A549 (cell line): ENCODE measurements around the gene NSD2. TPM values are rescaled to one million over a fixed set of nuclear protein-coding genes. Genes with fewer than 3 reads are reported as not detected.

Experiments used
- ATAC-seq, 2 experiments: fragments of 200-7000 bp in 1 of 2; fragments of >200 bp in 1 of 2; cut with Nextera tagmentation in 1 of 2; cut with Tn5 transposase in 1 of 2; 3 replicates each; pipeline versions ENCODE4 v1.8.0 to v1.9.1; 2018 to 2020; ENCODE audit warnings: mild to moderate bottlenecking in 1 of 2, moderate library complexity in 1 of 2
- CTCF ChIA-PET: fragments of 300-600 bp; sonication (Branson Sonifier 250); formaldehyde crosslinking; extraction: SDS; loops from one replicate; lab custom pipeline; 2021; ENCODE audit warnings: antibody characterized with exemption, inconsistent platforms; lab: Yijun Ruan, JAX
- POLR2A ChIA-PET: fragments of 350-600 bp; formaldehyde crosslinking; extraction: SDS; loops from one replicate; lab custom pipeline; 2021; ENCODE audit warnings: antibody characterized with exemption, inconsistent platforms; lab: Yijun Ruan, JAX
- DNase-seq, 2 experiments: peaks; one replicate each; pipeline versions ENCODE4 v3.0.0 to v3.0.0-alpha.2; 2011 to 2016; ENCODE audit warnings: low read depth in 1 of 2, low spot score in 1 of 2
- FAIRE-seq: peaks from 2 replicates; lab custom pipeline; 2011; peaks lifted over from hg19 to GRCh38; lab: Jason Lieb, UNC
- H3K27ac ChIP-seq, 2 experiments: fragments of >200 bp; sonication (Bioruptor Twin); formaldehyde crosslinking; 3 replicates each; pipeline ENCODE4 v1.5.1; 2016 to 2017
- H3K4me1 ChIP-seq: fragments of >200 bp; sonication (Bioruptor Twin); formaldehyde crosslinking; 3 replicates; pipeline ENCODE4 v1.6.1; 2016
- H3K4me2 ChIP-seq: fragments of >200 bp; sonication (Bioruptor Twin); formaldehyde crosslinking; 3 replicates; pipeline ENCODE4 v1.6.1; 2016
- H3K4me3 ChIP-seq: fragments of >200 bp; sonication (Bioruptor Twin); formaldehyde crosslinking; 3 replicates; pipeline ENCODE4 v1.5.1; 2016
- H3K9me3 ChIP-seq: fragments of >200 bp; sonication (Bioruptor Twin); formaldehyde crosslinking; 3 replicates; pipeline ENCODE4 v1.6.1; 2016
- BHLHE40 ChIP-seq: IDR thresholded peaks from 2 replicates; pipeline ENCODE4 v1.6.1; 2012; ENCODE audit warnings: low read depth, low read length, inconsistent platforms
- CBX2 ChIP-seq: fragments of 200-600 bp; sonication (generic); IDR thresholded peaks from 2 replicates; pipeline ENCODE4 v1.6.1; 2016; ENCODE audit warnings: low read depth, mild to moderate bottlenecking, borderline replicate concordance
- EHF ChIP-seq: fragments of 250-450 bp; sonication (Bioruptor Pico); IDR thresholded peaks from 2 replicates; pipeline ENCODE4 v1.5.0; 2020; ENCODE audit warnings: mild to moderate bottlenecking
- EHMT2 ChIP-seq: fragments of 200-600 bp; sonication (generic); IDR thresholded peaks from 2 replicates; pipeline ENCODE4 v1.6.1; 2016; ENCODE audit warnings: antibody characterized with exemption, low read depth, mild to moderate bottlenecking, moderate library complexity
- EP300 ChIP-seq, 2 experiments: fragments of >200 bp; sonication (Bioruptor Twin); formaldehyde crosslinking; IDR thresholded peaks; 2 replicates in 1 of 2; 3 replicates in 1 of 2; pipeline ENCODE4 v1.6.1; 2016 to 2017
- GATA3 ChIP-seq: IDR thresholded peaks from 2 replicates; pipeline ENCODE4 v1.6.1; 2012; ENCODE audit warnings: borderline replicate concordance
- HOXA7 ChIP-seq: fragments of 250-450 bp; sonication (Bioruptor Pico); IDR thresholded peaks from 2 replicates; pipeline ENCODE4 v1.5.0; 2020; ENCODE audit warnings: mild to moderate bottlenecking, moderate library complexity
- JUN ChIP-seq, 2 experiments: fragments of >200 bp; sonication (Bioruptor Twin); formaldehyde crosslinking; IDR thresholded peaks; 2 replicates in 1 of 2; 3 replicates in 1 of 2; pipeline ENCODE4 v1.6.1; 2016 to 2017
- JUNB ChIP-seq: fragments of >200 bp; sonication (Bioruptor Twin); formaldehyde crosslinking; IDR thresholded peaks from 2 replicates; pipeline ENCODE4 v1.6.1; 2016
- MAZ ChIP-seq: fragments of 150-350 bp; IDR thresholded peaks from 2 replicates; pipeline ENCODE4 v1.6.1; 2014; ENCODE audit warnings: antibody characterized with exemption, low read depth, low read length, borderline replicate concordance
- PHF8 ChIP-seq: fragments of 200-600 bp; sonication (generic); IDR thresholded peaks from 2 replicates; pipeline ENCODE4 v1.6.1; 2016; ENCODE audit warnings: low read depth, mild to moderate bottlenecking, antibody characterized with exemption, moderate library complexity, borderline replicate concordance
- POLR2A ChIP-seq: IDR thresholded peaks from 2 replicates; pipeline ENCODE4 v1.6.1; 2012; ENCODE audit warnings: mild to moderate bottlenecking, low read length
- POLR2AphosphoS2 ChIP-seq: conservative IDR thresholded peaks from 2 replicates; pipeline ENCODE4 v1.6.1; 2012; ENCODE audit warnings: low read length, improper control_type of control experiment, inconsistent platforms
- RARB ChIP-seq: fragments of 250-450 bp; sonication (Bioruptor Pico); IDR thresholded peaks from 2 replicates; pipeline ENCODE4 v1.8.0; 2021; ENCODE audit warnings: mild to moderate bottlenecking, moderate library complexity
- RFX5 ChIP-seq: fragments of 450-650 bp; IDR thresholded peaks from 2 replicates; pipeline ENCODE4 v1.7.1; 2014; ENCODE audit warnings: antibody characterized with exemption, mild to moderate bottlenecking, moderate library complexity
- SMC3 ChIP-seq: fragments of >200 bp; sonication (Bioruptor Twin); formaldehyde crosslinking; IDR thresholded peaks from 3 replicates; pipeline ENCODE4 v1.6.1; 2018; ENCODE audit warnings: inconsistent platforms
- TFCP2L1 ChIP-seq: fragments of 250-450 bp; sonication (Bioruptor Pico); IDR thresholded peaks from 2 replicates; pipeline ENCODE4 v1.5.0; 2021; ENCODE audit warnings: mild to moderate bottlenecking
- ZC3H11A ChIP-seq: fragments of 450-650 bp; IDR thresholded peaks from 2 replicates; pipeline ENCODE4 v1.6.1; 2014; ENCODE audit warnings: antibody characterized with exemption, mild to moderate bottlenecking
- ZFP36 ChIP-seq: fragments of 450-650 bp; IDR thresholded peaks from 2 replicates; pipeline ENCODE4 v1.6.1; 2014; ENCODE audit warnings: borderline replicate concordance; ENCODE audit not compliant: partially characterized antibody
- ZSCAN20 ChIP-seq: fragments of 250-450 bp; sonication (Bioruptor Pico); IDR thresholded peaks from 2 replicates; pipeline ENCODE4 v1.8.0; 2022; ENCODE audit warnings: mild to moderate bottlenecking, moderate library complexity
- WGBS: methylation state at CpG from one replicate; pipeline ENCODE4 v1.1.6; 2017; ENCODE audit errors: missing lambda C conversion rate; 5-methylcytosine and 5-hydroxymethylcytosine counted together
- polyA plus RNA-seq, 4 experiments: library from polyadenylated mRNA; depleted of rRNA in 3 of 4; stranded (reverse); fragments of >200 nt; fragmentation: RNase III in 1 of 4; extraction: RNeasy Plus Mini Kit Qiagen cat#74134 plus additional on column Dnase treatment in 1 of 4; gene quantifications; 2 replicates in 3 of 4; 3 replicates in 1 of 4; pipeline ENCODE4 v1.2.3, GENCODE V29; 2011 to 2017
- TF ChIP-seq, protein P1 (sequence below): fragments of 250-450 bp; sonication (Bioruptor Pico); IDR thresholded peaks from 2 replicates; pipeline ENCODE4 v1.5.0; 2020; ENCODE audit warnings: low read depth, mild to moderate bottlenecking, moderate library complexity
- TF ChIP-seq, protein P2 (sequence below): fragments of >200 bp; sonication (Bioruptor Twin); formaldehyde crosslinking; IDR thresholded peaks from 3 replicates; pipeline ENCODE4 v1.6.1; 2016
- TF ChIP-seq, protein P3 (sequence below): fragments of >200 bp; sonication (Bioruptor Twin); formaldehyde crosslinking; IDR thresholded peaks from 3 replicates; pipeline ENCODE4 v1.5.1; 2016
- TF ChIP-seq, protein P4 (sequence below): fragments of 250-450 bp; sonication (Bioruptor Pico); IDR thresholded peaks from 2 replicates; pipeline ENCODE4 v1.5.0; 2021; ENCODE audit warnings: mild to moderate bottlenecking, moderate library complexity, borderline replicate concordance
- TF ChIP-seq, protein P5 (sequence below): IDR thresholded peaks from 2 replicates; pipeline ENCODE4 v1.6.1; 2012
- TF ChIP-seq, protein P6 (sequence below): fragments of 200-600 bp; sonication (generic); IDR thresholded peaks from 2 replicates; pipeline ENCODE4 v1.6.1; 2016; ENCODE audit warnings: antibody characterized with exemption, mild to moderate bottlenecking, moderate library complexity

NSD2 gene
- polyA plus RNA-seq, 2 of the 4 experiments (the other 2 are of a cell fraction), result 43.8 to 49.3 TPM

DNA sequence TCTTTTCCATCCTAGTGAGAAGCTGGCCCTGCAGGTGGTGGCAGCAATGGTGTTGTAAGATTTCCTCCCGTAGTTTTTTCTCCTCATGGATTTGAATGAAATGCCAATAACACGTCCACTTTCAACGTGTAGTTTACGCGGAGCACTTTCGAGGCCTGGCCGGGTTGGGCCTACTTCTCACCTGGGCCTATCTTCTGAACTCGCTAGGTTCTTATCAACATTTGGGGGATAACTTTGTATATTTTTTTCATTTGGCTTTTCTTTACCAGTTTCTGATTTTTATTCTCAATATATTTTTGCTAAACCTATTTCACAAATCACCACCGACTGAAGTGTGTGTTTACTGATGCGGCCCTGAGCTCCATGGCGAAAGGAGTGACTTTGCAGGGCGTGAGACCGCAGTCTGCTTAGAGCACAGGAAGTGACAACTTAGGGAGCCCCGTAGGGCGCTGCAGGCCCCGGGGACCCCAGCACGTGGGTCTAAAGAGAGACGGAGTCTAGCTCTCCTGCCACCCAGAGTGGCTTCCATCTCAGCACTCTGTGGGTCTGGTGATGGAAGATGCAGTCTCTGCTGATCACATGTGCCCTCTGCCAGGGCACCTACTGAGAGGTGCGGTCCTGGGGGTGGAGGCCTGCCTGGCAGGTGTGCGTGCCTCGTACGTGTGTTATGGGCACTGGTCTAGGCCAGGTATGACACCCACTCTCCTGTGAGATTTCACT is 108.4 kb downstream of the NSD2 start:
- POLR2A ChIA-PET, result no interaction called here
- no peak overlapping the region for H3K27ac ChIP-seq
- TF ChIP-seq JUN (IDR thresholded peaks at IDR 0.05), result no peak
- no peak for TF ChIP-seq POLR2AphosphoS2
- TF ChIP-seq EHF (CRISPR knock-in tag), result no peak
- TF ChIP-seq, protein P1, sequence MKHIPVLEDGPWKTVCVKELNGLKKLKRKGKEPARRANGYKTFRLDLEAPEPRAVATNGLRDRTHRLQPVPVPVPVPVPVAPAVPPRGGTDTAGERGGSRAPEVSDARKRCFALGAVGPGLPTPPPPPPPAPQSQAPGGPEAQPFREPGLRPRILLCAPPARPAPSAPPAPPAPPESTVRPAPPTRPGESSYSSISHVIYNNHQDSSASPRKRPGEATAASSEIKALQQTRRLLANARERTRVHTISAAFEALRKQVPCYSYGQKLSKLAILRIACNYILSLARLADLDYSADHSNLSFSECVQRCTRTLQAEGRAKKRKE (CRISPR knock-in tag), result no peak
- TF ChIP-seq MAZ, result no peak
- TF ChIP-seq JUNB, result no peak
- TF ChIP-seq, protein P2, sequence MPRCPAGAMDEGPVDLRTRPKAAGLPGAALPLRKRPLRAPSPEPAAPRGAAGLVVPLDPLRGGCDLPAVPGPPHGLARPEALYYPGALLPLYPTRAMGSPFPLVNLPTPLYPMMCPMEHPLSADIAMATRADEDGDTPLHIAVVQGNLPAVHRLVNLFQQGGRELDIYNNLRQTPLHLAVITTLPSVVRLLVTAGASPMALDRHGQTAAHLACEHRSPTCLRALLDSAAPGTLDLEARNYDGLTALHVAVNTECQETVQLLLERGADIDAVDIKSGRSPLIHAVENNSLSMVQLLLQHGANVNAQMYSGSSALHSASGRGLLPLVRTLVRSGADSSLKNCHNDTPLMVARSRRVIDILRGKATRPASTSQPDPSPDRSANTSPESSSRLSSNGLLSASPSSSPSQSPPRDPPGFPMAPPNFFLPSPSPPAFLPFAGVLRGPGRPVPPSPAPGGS, result no peak
- no peak for TF ChIP-seq EHMT2
- no peak for TF ChIP-seq ZFP36
- no peak for TF ChIP-seq GATA3
- TF ChIP-seq, protein P3, sequence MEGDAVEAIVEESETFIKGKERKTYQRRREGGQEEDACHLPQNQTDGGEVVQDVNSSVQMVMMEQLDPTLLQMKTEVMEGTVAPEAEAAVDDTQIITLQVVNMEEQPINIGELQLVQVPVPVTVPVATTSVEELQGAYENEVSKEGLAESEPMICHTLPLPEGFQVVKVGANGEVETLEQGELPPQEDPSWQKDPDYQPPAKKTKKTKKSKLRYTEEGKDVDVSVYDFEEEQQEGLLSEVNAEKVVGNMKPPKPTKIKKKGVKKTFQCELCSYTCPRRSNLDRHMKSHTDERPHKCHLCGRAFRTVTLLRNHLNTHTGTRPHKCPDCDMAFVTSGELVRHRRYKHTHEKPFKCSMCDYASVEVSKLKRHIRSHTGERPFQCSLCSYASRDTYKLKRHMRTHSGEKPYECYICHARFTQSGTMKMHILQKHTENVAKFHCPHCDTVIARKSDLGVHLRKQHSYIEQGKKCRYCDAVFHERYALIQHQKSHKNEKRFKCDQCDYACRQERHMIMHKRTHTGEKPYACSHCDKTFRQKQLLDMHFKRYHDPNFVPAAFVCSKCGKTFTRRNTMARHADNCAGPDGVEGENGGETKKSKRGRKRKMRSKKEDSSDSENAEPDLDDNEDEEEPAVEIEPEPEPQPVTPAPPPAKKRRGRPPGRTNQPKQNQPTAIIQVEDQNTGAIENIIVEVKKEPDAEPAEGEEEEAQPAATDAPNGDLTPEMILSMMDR, result no peak
- no peak for TF ChIP-seq TFCP2L1
- TF ChIP-seq, protein P4, sequence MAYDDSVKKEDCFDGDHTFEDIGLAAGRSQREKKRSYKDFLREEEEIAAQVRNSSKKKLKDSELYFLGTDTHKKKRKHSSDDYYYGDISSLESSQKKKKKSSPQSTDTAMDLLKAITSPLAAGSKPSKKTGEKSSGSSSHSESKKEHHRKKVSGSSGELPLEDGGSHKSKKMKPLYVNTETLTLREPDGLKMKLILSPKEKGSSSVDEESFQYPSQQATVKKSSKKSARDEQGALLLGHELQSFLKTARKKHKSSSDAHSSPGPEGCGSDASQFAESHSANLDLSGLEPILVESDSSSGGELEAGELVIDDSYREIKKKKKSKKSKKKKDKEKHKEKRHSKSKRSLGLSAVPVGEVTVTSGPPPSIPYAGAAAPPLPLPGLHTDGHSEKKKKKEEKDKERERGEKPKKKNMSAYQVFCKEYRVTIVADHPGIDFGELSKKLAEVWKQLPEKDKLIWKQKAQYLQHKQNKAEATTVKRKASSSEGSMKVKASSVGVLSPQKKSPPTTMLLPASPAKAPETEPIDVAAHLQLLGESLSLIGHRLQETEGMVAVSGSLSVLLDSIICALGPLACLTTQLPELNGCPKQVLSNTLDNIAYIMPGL, result no peak
- TF ChIP-seq RARB (CRISPR knock-in tag), result no peak
- TF ChIP-seq CBX2, result no peak
- TF ChIP-seq SMC3, result no peak
- TF ChIP-seq, protein P5, sequence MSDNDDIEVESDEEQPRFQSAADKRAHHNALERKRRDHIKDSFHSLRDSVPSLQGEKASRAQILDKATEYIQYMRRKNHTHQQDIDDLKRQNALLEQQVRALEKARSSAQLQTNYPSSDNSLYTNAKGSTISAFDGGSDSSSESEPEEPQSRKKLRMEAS, result no peak
- TF ChIP-seq, all 56 proteins: peak for 0
- DNase-seq (no peak), FAIRE-seq (no peak), ATAC-seq (no peak)
- Histone ChIP-seq H3K4me3 (no peak overlapping the region), H3K4me2 (no peak overlapping the region), H3K4me1 (peaks cover 8% of the 10 kb centered on the region), H3K9me3 (no peaks in the 10 kb centered on the region)
- CTCF ChIA-PET, result no interaction called here
- 95% methylated on average over 22 of the region's 22 CpGs for WGBS

DNA sequence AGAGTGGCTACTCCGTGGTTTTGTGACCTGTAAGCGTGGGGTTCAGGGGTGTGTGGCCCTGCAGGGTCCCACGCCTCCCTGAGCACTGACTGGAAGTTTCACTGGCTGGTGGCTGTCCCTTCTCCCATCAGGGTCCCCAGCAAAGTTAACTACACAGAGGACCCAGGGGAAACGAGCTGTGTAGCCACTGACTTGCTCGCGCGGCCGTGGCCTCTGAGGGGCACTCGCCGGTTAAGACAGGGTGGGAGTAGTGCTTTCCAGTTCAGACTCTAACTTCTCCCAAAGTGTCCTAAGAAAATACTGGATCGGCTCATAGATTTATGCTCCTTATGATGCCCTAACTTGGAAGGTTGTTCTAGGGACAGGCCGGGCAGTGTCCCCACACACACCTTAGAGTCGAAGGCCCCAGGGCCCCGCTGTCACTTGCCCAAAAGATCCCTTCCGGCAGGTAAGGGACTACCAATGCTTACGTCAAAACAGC is 109.4 kb downstream of the NSD2 start:
- no peak for ATAC-seq
- POLR2A ChIA-PET, result no interaction called here
- WGBS, result 95% methylated on average over 15 of the region's 16 CpGs
- CTCF ChIA-PET, result no interaction called here
- no peaks in the 10 kb centered on the region for H3K9me3 ChIP-seq
- TF ChIP-seq ZC3H11A, result no peak
- no peak for TF ChIP-seq RFX5
- TF ChIP-seq, protein P6, sequence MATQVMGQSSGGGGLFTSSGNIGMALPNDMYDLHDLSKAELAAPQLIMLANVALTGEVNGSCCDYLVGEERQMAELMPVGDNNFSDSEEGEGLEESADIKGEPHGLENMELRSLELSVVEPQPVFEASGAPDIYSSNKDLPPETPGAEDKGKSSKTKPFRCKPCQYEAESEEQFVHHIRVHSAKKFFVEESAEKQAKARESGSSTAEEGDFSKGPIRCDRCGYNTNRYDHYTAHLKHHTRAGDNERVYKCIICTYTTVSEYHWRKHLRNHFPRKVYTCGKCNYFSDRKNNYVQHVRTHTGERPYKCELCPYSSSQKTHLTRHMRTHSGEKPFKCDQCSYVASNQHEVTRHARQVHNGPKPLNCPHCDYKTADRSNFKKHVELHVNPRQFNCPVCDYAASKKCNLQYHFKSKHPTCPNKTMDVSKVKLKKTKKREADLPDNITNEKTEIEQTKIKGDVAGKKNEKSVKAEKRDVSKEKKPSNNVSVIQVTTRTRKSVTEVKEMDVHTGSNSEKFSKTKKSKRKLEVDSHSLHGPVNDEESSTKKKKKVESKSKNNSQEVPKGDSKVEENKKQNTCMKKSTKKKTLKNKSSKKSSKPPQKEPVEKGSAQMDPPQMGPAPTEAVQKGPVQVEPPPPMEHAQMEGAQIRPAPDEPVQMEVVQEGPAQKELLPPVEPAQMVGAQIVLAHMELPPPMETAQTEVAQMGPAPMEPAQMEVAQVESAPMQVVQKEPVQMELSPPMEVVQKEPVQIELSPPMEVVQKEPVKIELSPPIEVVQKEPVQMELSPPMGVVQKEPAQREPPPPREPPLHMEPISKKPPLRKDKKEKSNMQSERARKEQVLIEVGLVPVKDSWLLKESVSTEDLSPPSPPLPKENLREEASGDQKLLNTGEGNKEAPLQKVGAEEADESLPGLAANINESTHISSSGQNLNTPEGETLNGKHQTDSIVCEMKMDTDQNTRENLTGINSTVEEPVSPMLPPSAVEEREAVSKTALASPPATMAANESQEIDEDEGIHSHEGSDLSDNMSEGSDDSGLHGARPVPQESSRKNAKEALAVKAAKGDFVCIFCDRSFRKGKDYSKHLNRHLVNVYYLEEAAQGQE, result no peak
- TF ChIP-seq EP300 (IDR thresholded peaks at IDR 0.05), result no peak
- TF ChIP-seq ZFP36, result no peak
- TF ChIP-seq ZSCAN20 (CRISPR knock-in tag), result no peak
- no peak for TF ChIP-seq POLR2A
- no peak for TF ChIP-seq HOXA7 (CRISPR knock-in tag)
- no peak for TF ChIP-seq PHF8
- TF ChIP-seq EHMT2, result no peak
- TF ChIP-seq RARB (CRISPR knock-in tag), result no peak
- no peak for TF ChIP-seq TFCP2L1
- TF ChIP-seq BHLHE40, result no peak
- TF ChIP-seq EHF (CRISPR knock-in tag), result no peak
- no peak for TF ChIP-seq POLR2AphosphoS2
- TF ChIP-seq, all 56 proteins: peak for 0
- FAIRE-seq (no peak), DNase-seq (no peak)
- Histone ChIP-seq H3K27ac (no peak overlapping the region), H3K4me2 (no peak overlapping the region), H3K4me1 (peaks cover 8% of the 10 kb centered on the region), H3K4me3 (no peak overlapping the region)
